ENCODE measurements around the gene SNX21.
"Not testable (repeated sequence)": the region's sequence is repeated elsewhere in the genome, so short reads cannot be mapped to it uniquely, and the experiment has no call there.

Gene SNX21

DNA sequence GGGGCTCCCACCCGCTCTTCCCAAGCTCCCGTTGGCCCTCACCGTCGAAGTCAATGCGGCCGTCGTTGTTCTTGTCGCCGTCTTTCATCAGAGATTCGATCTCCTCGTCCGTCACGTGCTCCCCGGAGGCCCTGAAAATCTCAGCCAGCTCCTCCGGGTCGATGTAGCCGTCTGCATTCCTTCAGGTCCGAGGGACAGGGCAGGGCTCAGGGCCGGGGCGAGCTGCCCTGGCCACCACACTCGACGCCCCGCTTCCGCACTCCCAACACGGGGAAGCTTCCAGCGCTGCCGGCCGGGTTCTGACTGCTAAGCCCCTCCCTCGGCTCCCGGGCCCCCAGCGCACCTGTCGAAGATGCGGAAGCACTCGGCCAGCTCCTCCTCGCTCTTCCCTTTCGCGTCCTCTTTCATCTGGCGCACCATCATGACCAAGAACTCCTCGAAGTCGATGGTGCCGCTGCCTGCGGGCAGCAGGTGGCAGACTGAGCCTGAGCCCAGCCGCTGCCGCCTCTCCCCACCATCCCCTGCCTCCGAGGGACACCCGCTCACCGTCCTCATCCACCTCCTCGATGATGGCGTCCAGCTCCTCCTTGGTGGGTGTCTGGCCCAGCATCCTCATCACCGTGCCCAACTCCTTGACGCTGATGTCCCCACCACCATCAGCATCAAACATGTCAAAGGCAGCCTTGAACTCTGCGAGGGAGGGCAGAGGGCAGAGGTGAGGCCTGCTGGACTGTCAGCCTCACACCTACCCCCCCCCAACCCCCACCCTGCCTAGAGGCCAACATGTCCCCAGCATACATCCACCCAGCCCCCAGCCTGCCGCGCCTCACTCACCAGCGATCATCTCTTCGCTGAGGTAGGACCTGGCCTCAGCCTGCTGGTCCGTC is 9.4 kb upstream of the SNX21 start:
- DNase-seq = peak; percentile 64

DNA sequence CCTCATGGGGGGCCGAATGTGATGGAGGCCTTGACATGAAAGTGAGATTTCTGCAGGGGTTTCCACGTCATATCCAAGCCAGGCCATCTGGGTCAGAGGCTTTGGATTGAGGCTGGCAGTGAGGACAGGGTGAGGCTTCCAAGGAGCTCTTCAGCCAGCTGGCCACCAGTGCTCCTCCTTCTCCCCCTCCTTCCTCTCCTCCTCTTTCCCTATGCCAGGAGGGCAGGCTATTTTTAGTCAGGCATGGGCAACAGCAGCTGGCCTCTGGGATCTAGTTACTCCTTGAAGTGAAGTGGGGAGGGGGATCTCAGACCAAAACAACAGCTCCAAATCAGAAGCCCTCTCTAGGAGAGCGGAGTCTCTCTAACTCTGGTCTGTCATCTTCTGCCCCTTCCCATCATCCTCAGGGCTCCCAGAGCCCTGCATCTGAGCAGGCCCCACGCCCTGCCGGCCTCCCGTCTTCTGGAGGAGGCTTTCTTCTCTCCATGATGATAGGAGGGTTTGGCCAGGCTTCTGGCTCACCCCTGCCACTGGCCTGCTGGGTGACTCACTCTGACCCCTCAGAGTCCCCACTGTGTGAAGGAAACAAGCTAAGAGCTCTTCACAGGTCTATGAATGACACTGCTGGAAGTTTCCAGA is 7.1 kb upstream of the SNX21 start:
- no peak for DNase-seq

DNA sequence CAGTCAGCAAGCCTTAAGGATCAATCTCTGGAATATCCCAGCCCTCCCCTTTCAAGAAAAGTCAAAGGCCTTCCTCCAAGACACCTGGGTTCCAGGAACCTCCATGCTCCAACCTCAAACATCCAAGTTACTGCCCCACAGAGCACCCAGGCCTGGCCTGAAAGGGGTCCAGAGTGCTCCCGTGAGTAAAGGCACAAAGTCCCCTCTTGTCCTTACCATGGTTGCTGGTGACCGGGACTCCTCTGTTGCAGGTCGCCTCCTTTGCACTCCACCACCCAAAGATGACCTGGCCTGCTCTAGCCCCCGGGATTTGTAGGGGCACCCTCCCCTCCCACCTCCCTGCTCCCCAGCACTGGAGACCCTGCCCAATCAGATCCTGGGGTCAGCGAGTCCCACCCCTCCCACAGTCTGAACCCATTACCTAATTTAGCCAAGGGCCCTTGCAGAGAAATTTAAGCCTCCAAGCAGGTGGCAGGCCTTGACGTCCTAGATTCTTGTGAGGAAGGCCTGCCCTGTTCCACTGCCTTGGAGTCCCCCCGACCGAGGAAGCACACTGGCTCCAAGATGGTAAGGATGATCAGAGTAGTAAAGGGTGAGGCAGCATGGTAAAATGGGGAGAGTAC is 6.5 kb upstream of the SNX21 start, which contains the start of gene TNNC2:
Gene TNNC2, minus strand, starts transcription at position 283 of the 623 bp plus-strand sequence. Its CDS starts 64 bp downstream, at position 219.
- no peak for DNase-seq

DNA sequence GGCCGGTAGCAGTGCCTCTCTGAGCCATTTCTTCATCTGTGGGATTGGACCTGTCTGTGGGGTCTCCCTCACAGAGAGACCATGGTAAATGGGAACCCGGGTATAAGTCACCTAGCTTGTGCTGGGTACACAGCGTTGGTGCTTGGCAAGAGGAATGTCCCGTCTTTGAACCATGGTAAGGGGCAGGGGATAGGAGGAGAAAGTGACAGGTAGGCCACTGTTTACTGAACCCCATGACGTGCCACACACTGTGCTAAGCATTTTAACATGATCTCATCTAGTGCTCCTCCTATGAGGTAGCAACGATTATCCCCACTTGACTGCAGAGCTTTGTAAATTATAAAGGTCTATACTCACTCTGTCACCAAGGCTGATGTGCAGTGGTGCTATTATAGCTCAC is 5.9 kb upstream of the SNX21 start:
- DNase-seq = no peak

- DNase-seq = no peak
Observed at GRCh38 chr20:45828589-45828988, 5.0 kb upstream of the SNX21 start.

- not testable (repeated sequence) for DNase-seq
Observed at GRCh38 chr20:45829673-45830106, 3.9 kb upstream of the SNX21 start.

DNA sequence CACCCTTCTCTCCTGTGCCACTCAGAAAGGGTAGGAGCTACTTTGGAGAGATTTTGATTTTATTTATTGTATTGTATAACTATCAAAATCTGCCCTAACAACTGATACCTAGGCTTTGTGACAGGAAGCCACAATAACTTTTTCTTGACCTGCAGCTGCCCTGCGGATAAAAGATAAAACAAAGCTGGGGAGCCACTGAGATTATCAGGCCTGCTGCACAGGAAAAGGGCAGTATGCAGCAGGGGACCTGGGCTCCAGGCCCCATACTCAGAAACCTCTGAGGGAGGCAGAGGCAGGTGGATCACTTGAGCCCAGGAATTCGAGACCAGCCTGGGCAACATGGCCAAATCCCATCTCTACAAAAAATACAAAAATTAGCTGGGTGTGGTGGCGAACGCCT is 980 bp upstream of the SNX21 start:
- DNase-seq = no peak

DNA sequence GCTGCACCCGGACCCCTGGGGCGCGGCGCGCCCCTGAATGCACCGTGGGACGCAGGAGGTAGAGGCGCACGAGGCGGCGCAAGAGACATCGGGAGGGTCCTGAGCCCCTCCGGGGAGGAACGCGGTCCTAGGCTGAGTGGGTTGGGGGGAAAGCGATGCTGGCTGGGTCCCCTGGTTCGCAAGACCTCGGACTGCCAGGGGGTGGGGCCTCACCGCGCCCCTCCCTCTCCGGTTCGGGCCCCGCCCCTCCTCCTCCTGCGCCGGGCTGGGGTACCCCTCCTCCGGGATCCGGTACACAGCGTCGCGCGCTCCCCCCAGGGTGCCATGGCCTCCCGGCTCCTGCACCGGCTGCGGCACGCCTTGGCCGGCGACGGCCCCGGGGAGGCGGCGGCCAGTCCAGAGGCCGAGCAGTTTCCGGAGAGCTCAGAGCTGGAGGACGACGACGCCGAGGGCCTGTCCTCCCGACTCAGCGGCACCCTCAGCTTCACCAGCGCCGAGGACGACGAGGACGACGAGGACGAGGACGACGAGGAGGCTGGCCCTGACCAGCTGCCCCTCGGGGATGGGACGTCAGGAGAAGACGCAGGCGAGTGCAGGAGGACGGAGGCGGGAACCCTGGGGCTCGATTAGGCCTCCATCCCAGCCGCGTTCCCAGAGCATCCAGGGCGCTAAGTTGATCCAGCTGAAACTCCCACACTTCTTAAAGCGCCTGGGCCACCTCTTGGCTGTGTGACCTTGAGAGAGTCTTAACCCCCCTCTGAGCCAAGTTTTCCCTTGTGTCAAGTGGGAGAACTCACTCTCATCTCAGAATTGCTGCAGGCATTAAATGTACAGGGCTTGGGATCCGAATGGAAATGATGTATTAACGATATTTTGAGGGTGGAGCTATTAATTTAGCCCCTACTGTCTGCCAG is 541 bp downstream of the SNX21 start:
- DNase-seq = peak; percentile 47

GRCh38 chr20:45834797-45835161 is 1.2 kb downstream of the SNX21 start:
- no peak for DNase-seq

GRCh38 chr20:45835329-45835765 is 1.7 kb downstream of the SNX21 start:
- no peak for DNase-seq

GRCh38 chr20:45835825-45836224 is 2.2 kb downstream of the SNX21 start:
- DNase-seq = no peak

- no peak for DNase-seq
Observed at GRCh38 chr20:45836841-45837240, 3.2 kb downstream of the SNX21 start.

DNA sequence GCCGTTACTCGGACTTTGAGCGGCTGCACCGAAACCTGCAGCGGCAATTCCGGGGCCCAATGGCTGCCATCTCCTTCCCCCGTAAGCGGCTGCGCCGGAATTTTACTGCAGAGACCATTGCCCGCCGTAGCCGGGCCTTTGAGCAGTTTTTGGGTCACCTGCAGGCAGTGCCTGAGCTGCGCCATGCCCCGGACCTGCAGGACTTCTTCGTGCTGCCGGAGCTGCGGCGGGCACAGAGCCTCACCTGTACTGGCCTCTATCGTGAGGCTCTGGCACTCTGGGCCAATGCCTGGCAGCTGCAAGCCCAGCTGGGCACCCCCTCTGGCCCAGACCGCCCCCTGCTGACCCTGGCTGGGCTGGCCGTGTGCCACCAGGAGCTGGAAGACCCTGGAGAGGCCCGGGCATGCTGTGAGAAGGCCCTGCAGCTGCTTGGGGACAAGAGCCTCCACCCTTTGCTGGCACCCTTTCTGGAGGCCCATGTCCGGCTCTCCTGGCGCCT is 7.2 kb downstream of the SNX21 start:
- no peak for DNase-seq

- DNase-seq = no peak
Observed at GRCh38 chr20:45841407-45842129, 8.0 kb downstream of the SNX21 start.

- no peak for DNase-seq
Observed at GRCh38 chr20:45842169-45842812, 8.7 kb downstream of the SNX21 start.

DNA sequence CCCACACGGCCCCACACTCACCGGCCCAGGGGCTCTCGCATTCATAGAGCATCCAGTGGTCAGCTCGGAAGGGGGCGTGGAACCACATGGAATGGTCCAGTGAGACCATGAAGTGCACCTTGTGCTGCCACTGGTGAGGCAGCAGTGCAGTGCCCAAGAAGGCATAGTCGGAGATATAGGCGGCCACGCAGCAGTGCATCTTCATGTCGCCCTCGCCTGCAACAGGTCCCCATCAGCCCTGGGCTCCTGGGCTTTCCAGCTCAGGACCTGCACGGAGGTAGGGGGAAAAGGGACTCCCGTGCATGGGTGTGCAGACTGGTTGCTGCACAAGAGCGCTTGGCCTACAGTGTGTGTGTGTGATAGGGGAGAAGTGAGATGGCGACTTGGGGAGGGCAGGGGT is 9.9 kb downstream of the SNX21 start:
- no peak for DNase-seq

- DNase-seq = no peak
Observed at GRCh38 chr20:45845452-45845851, 11.9 kb downstream of the SNX21 start.

- DNase-seq = no peak
Observed at GRCh38 chr20:45848421-45848820, 14.8 kb downstream of the SNX21 start.

- no peak for DNase-seq
Observed at GRCh38 chr20:45848969-45849582, 15.5 kb downstream of the SNX21 start.

- DNase-seq = no peak
Observed at GRCh38 chr20:45850238-45850637, 16.6 kb downstream of the SNX21 start.

GRCh38 chr20:45850926-45851325 is 17.3 kb downstream of the SNX21 start:
- no peak for DNase-seq

All from activated CD4-positive, alpha-beta T cell treated with anti-CD3 and anti-CD28 coated beads, Interleukin-10, Interleukin-2, amounts not matched to agents 100 ng/mL and 50 ng/mL, durations not matched to agents 16 hours and 8 hours (primary cell).